HG02884 (cell line): ENCODE data around the gene MAP2K5.
"Not testable (repeated sequence)": the region's sequence is repeated elsewhere in the genome, so short reads cannot be mapped to it uniquely, and the experiment has no call there.

Experiments
- ATAC-seq: cut with Tn5 transposase; IDR thresholded peaks from one replicate; pipeline ENCODE4 v1.9.1; 2021; ENCODE audit warnings: mild to moderate bottlenecking, moderate library complexity; ENCODE audit not compliant: unreplicated experiment

The MAP2K5 gene

GRCh38 chr15:67590191-67590590 is 47.7 kb downstream of the MAP2K5 start:
- ATAC-seq, result no peak

- ATAC-seq, result no peak
These were observed 49.7 kb downstream of the MAP2K5 start for GRCh38 chr15:67592245-67592644.

GRCh38 chr15:67593562-67593961 is 51.1 kb downstream of the MAP2K5 start:
- no peak for ATAC-seq

DNA sequence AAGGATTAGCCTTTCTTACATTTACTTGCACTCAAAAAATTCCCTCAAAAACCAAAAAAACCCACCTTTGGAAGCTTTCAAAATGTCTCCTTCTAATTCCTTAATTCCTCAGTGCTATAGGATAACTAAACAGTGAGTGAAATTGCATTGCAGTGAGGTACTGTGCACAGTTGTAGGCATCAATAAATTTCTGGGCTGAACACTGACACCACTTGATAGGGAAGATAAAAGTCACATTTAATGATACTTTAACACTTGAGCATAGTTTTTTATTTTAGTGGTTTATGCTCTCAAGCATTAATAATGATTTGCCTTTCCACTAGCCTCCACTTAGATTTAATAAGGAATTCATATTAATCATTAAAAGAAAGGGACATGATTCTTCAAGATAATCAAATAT is 52.3 kb downstream of the MAP2K5 start:
- no peak for ATAC-seq

GRCh38 chr15:67595572-67595971 is 53.1 kb downstream of the MAP2K5 start:
- no peak for ATAC-seq

DNA sequence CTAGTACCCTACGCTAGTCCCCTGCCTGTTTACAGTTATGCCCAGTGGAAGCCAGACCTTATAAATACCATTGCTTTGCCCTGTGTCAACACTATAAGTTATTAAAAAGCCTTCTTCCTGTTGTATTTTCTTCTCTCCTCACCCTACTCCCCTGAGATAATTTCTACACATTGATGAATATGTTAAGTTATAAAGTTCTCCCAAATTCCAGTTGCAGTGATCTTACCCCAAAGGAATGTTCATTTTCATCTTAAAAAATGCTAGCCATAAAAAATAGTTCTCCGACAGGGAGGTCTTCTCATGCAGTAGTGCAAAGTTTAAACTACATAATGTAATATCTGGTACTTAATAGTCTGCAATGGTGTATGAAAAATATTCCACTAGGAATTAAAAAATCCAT is 58.6 kb downstream of the MAP2K5 start:
- no peak for ATAC-seq

DNA sequence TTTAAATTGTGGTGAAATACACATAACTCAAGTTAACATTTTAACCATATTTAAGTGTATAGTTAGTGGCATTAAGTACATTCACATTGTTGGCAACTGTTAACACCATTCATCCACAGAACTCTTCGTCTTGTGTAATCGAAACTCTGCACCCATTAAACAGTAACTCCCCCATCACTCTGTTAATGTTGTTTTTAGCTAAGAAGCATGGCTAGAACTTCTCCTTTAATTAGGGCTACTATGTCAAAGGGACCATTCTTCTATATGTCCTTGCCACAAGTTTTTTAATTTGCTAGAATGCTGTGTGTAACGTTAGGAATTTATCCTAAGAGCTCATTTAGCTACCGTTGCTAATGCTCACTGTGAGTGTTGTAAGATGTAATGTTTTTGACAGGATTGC is 60.6 kb downstream of the MAP2K5 start:
- no peak for ATAC-seq

GRCh38 chr15:67605871-67606270 is 63.4 kb downstream of the MAP2K5 start:
- no peak for ATAC-seq

GRCh38 chr15:67606742-67607141 is 64.2 kb downstream of the MAP2K5 start:
- ATAC-seq, result no peak

DNA sequence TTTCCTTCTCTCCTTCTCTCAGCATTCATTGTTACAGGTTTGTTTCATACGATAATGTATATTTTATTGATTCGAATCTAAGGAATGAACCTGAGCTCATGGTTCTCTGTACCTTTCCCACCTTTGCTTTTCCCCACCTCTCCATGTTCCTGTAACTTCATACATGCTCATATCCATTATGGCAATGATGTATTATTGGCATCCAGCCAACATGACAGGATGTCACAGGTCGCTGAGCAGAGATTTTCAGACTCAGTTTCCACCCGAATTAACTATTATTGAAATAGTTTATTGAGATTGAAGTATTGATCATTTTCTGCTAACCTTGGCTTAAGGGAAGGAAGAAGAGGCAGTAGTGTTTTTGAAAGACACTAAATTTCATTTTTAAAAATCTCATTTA is 64.8 kb downstream of the MAP2K5 start:
- ATAC-seq, result no peak

DNA sequence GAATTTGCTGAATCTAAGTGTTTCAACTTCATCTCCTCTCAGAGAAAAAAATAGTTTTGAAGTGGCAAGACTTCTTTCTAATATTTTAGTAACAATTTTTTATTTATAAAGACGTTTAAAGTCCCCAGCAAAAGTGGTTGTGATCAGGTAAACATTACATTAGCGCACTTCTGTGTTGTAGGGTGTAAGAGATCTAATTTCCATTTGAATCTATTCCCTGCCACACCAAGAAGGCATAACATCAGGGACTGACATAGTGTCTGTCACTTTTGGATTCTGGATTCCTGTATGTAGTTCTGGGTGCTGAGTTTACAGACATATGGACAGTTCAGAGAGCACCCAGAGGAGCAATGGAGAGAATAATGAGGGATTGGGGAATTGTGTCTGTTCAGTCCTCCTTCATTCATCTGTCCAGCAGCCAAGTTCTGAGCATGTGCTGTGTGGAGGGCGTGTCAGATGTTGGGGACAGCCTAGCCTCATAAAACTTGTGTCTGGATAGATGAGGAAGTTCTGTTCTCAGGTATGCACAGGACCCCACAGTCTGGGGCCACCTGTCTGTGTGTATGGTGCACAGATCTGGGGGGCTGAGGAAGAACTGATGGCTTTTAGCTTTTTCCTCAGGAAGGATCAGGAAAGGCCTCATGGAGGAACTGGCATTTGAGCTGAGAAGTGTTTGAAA is 65.6 kb downstream of the MAP2K5 start:
- ATAC-seq, result no peak

- no peak for ATAC-seq
These were observed 66.1 kb downstream of the MAP2K5 start for GRCh38 chr15:67608638-67608959.

DNA sequence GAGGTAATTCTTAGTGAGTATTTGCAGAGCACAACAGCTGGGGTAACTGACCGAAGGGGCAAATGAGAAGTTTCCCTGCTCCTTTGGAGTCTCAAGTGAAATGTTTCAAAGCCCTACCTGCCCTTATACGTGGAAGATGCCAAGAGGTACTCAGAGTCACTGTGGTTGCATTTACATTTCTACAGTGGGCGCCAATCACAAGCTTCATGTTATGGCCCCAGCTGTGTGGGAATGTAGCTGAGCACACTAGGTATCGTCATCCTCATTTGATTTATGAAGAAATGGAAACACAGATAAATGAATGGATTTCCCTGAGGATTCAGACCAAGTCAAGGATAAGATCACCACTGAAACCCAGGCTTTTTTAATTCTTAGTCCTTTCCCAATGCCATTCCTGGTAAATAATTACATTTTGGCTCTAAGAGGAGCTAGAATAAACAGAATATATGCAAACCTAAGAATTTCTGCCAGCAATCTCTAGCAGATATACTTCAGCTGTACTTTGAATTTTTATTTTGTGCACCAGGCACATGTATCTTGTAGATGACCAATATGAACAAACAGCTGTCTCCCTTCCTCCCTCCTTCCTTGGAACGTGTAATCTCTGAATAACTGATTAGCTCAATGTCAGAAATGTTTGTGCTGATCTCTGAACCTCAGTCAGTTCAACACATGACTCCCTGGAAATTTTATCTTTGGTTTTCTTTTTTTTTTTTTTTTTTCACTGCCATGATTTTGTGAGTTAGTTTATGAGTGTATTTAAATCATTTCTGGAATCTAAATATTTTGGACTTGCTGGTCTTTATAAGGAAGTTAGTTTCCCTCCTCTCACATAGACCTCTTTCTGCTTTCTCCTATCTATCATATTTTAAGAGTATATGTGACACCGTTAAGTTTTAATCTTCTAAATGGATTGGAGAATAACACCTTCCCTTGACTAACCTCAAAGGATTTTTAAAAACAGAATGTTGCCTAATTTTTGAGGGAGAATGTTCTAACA is 69.2 kb downstream of the MAP2K5 start:
- ATAC-seq, result no peak

GRCh38 chr15:67613211-67613610 is 70.7 kb downstream of the MAP2K5 start:
- ATAC-seq, result no peak

DNA sequence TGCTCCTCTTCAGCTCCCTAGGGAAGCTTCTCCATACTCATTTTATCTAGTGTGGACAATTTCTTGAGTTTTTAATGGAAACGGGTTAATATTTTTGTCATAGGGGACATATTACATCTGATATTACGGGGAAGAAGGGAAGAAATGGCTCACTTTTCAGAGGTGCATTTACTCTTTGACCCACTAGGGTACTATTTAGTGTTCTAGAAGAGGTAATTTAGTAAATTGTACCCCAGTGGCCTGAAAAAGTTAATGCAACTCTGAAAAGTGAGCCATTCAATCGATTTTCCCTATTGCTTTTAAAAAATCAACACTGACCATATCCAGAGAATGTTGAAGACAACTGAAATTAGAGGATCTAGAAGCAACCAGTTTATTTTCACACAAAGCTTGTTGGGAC is 71.2 kb downstream of the MAP2K5 start:
- ATAC-seq, result no peak

DNA sequence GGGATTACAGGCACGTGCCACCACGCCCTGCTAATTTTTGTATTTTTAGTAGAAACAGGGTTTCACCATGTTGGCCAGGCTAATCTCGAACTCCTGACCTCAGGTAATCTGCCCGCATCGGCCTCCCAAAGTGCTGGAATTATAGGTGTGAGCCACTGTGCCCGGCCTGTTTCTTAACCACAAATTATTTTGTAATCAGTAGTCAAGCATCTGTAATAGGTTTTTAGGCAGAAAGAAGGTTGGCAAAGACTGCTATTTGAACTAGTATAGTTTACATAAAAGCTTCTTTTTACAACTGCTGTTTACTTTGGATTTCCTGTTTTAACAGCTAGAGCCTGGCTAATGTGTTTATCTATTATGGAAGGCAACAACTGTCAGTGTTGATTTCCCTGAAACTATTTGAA is 72.6 kb downstream of the MAP2K5 start:
- not testable (repeated sequence) for ATAC-seq

DNA sequence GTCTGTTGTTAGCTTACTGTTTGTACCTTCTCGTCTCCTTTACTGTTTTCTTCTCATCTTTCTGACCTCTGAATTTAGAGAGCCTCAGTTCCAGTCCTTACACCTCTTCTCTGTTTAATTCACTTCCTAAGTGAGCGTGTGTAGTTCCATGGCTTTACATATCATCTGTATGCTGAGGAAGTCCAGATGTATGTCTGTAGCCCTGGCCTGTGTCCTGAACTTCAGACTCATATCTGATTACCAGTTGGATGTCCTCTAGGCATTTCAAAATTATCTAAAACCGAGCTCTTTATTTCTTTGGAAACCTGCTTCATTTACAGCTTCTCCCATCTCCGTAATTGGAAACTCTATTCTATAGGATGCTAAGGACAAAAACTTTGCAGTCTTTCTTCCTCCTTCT is 75.8 kb downstream of the MAP2K5 start:
- no peak for ATAC-seq

DNA sequence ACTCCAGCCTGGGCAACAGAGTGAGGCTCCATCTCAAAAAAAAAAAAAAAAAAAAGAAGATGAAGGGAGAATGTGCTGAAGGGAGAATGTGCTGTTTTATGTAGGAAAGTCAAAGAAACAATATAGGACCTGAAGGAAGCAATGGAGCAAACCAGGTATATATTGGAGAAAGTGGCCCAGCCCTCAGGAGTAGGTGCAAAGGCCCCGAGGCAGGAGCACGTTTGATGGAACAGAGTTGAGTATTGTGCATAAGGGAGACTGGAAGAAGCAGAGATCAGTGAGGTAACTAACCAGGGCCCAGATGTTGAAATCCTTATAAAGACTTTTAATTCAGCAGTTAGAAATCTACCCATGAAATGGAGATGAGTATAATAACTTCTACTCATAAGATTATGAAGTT is 79.6 kb downstream of the MAP2K5 start:
- no peak for ATAC-seq

DNA sequence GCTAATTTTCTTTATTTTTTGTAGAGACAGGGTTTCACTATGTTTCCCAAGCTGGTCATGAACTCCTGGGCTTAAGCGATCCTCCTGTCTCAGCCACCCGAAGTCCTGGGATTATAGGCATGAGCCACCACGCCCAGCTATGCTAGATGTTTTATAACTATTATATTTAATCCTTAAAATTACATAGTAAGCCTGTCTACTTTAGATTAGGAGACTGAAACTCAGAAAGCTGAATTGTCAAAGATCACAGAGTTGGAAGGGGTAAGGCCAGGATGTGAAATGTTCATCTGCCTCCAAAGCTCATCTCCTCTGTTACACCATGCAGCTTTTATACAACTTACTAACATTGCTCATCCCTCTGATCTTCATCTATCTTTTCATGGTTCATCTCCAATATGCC is 89.8 kb downstream of the MAP2K5 start:
- no peak for ATAC-seq

GRCh38 chr15:67635950-67636349 is 93.4 kb downstream of the MAP2K5 start:
- not testable (repeated sequence) for ATAC-seq

DNA sequence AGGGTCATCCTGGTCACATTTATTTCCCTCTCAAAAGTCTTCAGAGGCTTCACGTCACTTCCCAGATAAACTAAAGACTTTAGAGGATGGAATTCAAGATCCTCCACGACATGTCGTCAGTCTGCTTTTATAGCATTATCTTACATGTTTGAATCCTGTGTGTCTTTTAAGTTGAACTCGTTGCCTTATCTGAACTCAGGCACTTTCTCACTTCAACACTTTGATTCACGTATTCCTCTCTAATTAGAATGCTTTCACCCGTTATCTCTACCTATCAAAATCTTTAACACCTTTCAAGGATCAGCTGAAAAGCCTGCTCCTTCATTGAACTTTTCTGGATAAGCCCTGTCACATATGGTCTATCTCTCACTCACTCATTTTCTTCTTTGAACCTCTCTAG is 97.1 kb downstream of the MAP2K5 start:
- no peak for ATAC-seq

GRCh38 chr15:67641453-67641852 is 99.0 kb downstream of the MAP2K5 start:
- ATAC-seq, result no peak
